Panc1 (cell line): ENCODE results near the gene IL2RA. TPM values are rescaled to one million over a fixed set of nuclear protein-coding genes. Genes with fewer than 3 reads are reported as not detected.

Experiments used
- ATAC-seq: fragments of 200-7000 bp; cut with Tn5 transposase; 2 replicates; pipeline ENCODE4 v1.9.1; 2020; ENCODE audit warnings: mild to moderate bottlenecking, moderate library complexity
- BruUV-seq: library from RNA; stranded (reverse); fragments of 400-500 nt; replicated peaks from 2 replicates; lab custom pipeline; 2021; lab: Mats Ljungman, UMichigan
- CTCF ChIA-PET: fragments of 300-600 bp; sonication (Branson Sonifier 250); formaldehyde crosslinking; loops from one replicate; lab custom pipeline; 2022; ENCODE audit warnings: antibody characterized with exemption; lab: Charles Lee
- POLR2A ChIA-PET: fragments of 300-600 bp; sonication (Branson Sonifier 250); formaldehyde crosslinking; loops from one replicate; lab custom pipeline; 2022; ENCODE audit warnings: antibody characterized with exemption; lab: Charles Lee
- DNase-seq: peaks from one replicate; pipeline ENCODE4 v3.0.0-alpha.2; 2010; ENCODE audit warnings: low read depth, low spot score
- H3K27ac ChIP-seq: 2 replicates; pipeline ENCODE4 v1.5.1; 2011; ENCODE audit warnings: mild to moderate bottlenecking, low read length, inconsistent platforms
- H3K27me3 ChIP-seq: fragments of 200-500 bp; sonication (Bioruptor generic); 2 replicates; pipeline ENCODE4 v1.6.0; 2014; ENCODE audit warnings: low read length, inconsistent platforms; ENCODE audit not compliant: control insufficient read depth, insufficient read depth
- H3K36me3 ChIP-seq: fragments of 200-500 bp; sonication (Bioruptor generic); 2 replicates; pipeline ENCODE4 v1.5.1; 2014; ENCODE audit warnings: inconsistent platforms, mild to moderate bottlenecking, low read length, moderate library complexity; ENCODE audit not compliant: control insufficient read depth, insufficient read depth
- H3K4me1 ChIP-seq: 2 replicates; pipeline ENCODE4 v1.5.1; 2011; ENCODE audit warnings: inconsistent platforms, mild to moderate bottlenecking, low read length, moderate library complexity; ENCODE audit not compliant: control insufficient read depth, insufficient read depth
- H3K4me3 ChIP-seq, 2 experiments: 2 replicates each; pipeline ENCODE4 v1.5.1; 2011 to 2012; ENCODE audit warnings: low read depth in 2 of 2, low read length in 2 of 2, mild to moderate bottlenecking in 2 of 2, inconsistent platforms in 1 of 2, moderate library complexity in 1 of 2
- H3K9me3 ChIP-seq: fragments of 200-500 bp; sonication (Bioruptor generic); 2 replicates; pipeline ENCODE4 v1.5.1; 2014; ENCODE audit warnings: low read depth, mild to moderate bottlenecking, inconsistent platforms, low read length, moderate library complexity; ENCODE audit not compliant: control insufficient read depth, insufficient read depth
- POLR2AphosphoS5 ChIP-seq: IDR thresholded peaks from 2 replicates; pipeline ENCODE4 v1.6.1; 2012; ENCODE audit warnings: mild to moderate bottlenecking, low read depth, low read length, moderate library complexity
- REST ChIP-seq, 2 experiments: IDR thresholded peaks; 2 replicates each; pipeline ENCODE4 v1.6.1; 2011 to 2012; ENCODE audit warnings: low read depth in 2 of 2, control low read depth in 1 of 2, low read length in 1 of 2, mild to moderate bottlenecking in 1 of 2, moderate library complexity in 1 of 2; ENCODE audit not compliant: insufficient read depth in 1 of 2
- SIN3A ChIP-seq: IDR thresholded peaks from 2 replicates; pipeline ENCODE4 v1.6.1; 2012; ENCODE audit warnings: low read depth, mild to moderate bottlenecking, low read length, moderate library complexity, borderline replicate concordance; ENCODE audit not compliant: insufficient read depth
- TCF7L2 ChIP-seq: IDR thresholded peaks from 2 replicates; pipeline ENCODE4 v1.6.1; 2011; ENCODE audit warnings: mild to moderate bottlenecking, low read depth, low read length, inconsistent platforms
- in situ Hi-C: cut with HindIII; loops from 2 replicates; pipeline ENCODE4 v1.10.0; 2016; ENCODE audit warnings: low sequenced_read_pairs, low pct_unique_long_range_greater_than_20kb
- intact Hi-C: fragments of 100-400 bp; cut with micrococcal nuclease; formaldehyde crosslinking; loops from one replicate; pipeline ENCODE4 v1.10.0; 2022; ENCODE audit not compliant: unreplicated experiment
- total RNA-seq: library from RNA; stranded (reverse); gene quantifications from one replicate; pipeline ENCODE4 v1.2.1, GENCODE V29; 2021; ENCODE audit not compliant: unreplicated experiment
- TF ChIP-seq, protein P1 (sequence below): fragments of 450-650 bp; IDR thresholded peaks from 2 replicates; pipeline ENCODE4 v1.5.1; 2017; ENCODE audit warnings: mild to moderate bottlenecking

The IL2RA gene
- total RNA-seq, 1 experiment from 2014 or later: 0.33 TPM

- no TSS peak for BruUV-seq
- ChIA-PET POLR2A (no interaction called here), CTCF (interaction anchor here (0.6 kb wide), 1 partner anchor 10 kb away, joined by 3 read pairs; no protein-coding TSS in a partner anchor)
- in situ Hi-C loops (no loop called here), intact Hi-C loops (no loop called here)
- peaks cover 3% of the 10 kb centered on the region; the same call in 1 of the 2 replicates for H3K27me3 ChIP-seq
- ATAC-seq (no peak), DNase-seq (no peak)
- H3K36me3 ChIP-seq: no peaks in the 10 kb centered on the region
- no peaks in the 10 kb centered on the region for H3K4me1 ChIP-seq
- H3K9me3 ChIP-seq: no peaks in the 10 kb centered on the region
- H3K27ac ChIP-seq: no peak overlapping the region
- TF ChIP-seq REST (IDR thresholded peaks at IDR 0.05; ENCODE audit: insufficient read depth in 1 of 2, low read depth in 2 of 2, low read length in 1 of 2): no peak
- TF ChIP-seq TCF7L2: no peak
- TF ChIP-seq SIN3A: no peak
- TF ChIP-seq, protein P1, sequence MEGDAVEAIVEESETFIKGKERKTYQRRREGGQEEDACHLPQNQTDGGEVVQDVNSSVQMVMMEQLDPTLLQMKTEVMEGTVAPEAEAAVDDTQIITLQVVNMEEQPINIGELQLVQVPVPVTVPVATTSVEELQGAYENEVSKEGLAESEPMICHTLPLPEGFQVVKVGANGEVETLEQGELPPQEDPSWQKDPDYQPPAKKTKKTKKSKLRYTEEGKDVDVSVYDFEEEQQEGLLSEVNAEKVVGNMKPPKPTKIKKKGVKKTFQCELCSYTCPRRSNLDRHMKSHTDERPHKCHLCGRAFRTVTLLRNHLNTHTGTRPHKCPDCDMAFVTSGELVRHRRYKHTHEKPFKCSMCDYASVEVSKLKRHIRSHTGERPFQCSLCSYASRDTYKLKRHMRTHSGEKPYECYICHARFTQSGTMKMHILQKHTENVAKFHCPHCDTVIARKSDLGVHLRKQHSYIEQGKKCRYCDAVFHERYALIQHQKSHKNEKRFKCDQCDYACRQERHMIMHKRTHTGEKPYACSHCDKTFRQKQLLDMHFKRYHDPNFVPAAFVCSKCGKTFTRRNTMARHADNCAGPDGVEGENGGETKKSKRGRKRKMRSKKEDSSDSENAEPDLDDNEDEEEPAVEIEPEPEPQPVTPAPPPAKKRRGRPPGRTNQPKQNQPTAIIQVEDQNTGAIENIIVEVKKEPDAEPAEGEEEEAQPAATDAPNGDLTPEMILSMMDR: no peak
- TF ChIP-seq POLR2AphosphoS5: no peak
- no peak overlapping the region for H3K4me3 ChIP-seq
These were observed 22.5 kb downstream of the IL2RA start for GRCh38 chr10:6039711-6040110.

GRCh38 chr10:6038071-6038631, 24.0 kb downstream of the IL2RA start:
- H3K36me3 ChIP-seq: no peaks in the 10 kb centered on the region
- no peaks in the 10 kb centered on the region for H3K9me3 ChIP-seq
- ATAC-seq (no peak), DNase-seq (no peak)
- ChIA-PET POLR2A (no interaction called here), CTCF (no interaction called here)
- in situ Hi-C loops: no loop called here
- no TSS peak for BruUV-seq
- intact Hi-C loops: no loop called here
- no peaks in the 10 kb centered on the region for H3K4me1 ChIP-seq
- H3K4me3 ChIP-seq: no peak overlapping the region
- no peak overlapping the region for H3K27ac ChIP-seq
- H3K27me3 ChIP-seq: peaks cover 3% of the 10 kb centered on the region; the same call in 1 of the 2 replicates
- TF ChIP-seq TCF7L2 (no peak), SIN3A (no peak), POLR2AphosphoS5 (no peak), REST (IDR thresholded peaks at IDR 0.05; ENCODE audit: insufficient read depth in 1 of 2, low read depth in 2 of 2, low read length in 1 of 2) (no peak)
- TF ChIP-seq, protein P1: no peak
